ELF-1 (cell line): ENCODE results near the gene TMEM9B.
A peak's percentile ranks its signal among the peaks of the same experiment; 100 is the strongest.

ENCODE experiments used
- DNase-seq: peaks from one replicate; pipeline ENCODE4 v3.0.0-alpha.2; 2016; ENCODE audit warnings: low read depth, low spot score

Gene TMEM9B

DNA sequence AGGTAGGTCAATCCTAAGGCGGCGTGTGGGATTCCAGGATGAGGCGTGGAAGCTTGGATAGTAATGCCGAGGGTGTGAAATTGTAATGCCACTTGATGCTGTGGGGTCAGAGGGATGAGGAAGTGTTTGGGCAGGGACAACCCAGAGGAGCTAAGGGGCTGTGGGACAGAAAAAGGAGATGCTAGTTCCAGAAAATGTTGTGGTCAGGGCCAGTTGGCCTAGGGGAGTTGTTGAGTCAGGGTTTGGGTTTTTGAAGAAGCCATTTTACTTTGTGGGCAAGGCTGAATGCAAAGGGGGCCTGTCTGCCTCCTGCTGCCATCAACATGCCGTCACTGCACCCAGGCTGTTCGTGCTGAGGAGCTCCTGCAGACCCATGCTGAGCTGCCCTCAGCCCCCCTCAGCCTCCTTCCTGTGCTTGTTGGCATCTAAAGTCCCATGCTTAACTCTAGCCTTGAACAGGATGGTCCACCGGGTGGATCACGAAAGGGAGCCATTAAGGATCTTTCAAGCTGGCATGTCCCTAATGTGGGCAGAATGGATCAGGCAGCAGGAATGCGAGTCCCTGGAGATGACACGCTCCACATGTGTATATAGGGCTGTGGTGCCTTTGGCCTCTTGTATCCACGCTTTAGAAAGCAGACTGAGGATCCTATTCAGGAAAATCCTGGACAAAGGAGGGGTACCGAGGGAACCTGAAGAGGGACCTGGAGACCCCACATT lies 33.6 kb downstream of the TMEM9B start:
- no peak for DNase-seq

DNA sequence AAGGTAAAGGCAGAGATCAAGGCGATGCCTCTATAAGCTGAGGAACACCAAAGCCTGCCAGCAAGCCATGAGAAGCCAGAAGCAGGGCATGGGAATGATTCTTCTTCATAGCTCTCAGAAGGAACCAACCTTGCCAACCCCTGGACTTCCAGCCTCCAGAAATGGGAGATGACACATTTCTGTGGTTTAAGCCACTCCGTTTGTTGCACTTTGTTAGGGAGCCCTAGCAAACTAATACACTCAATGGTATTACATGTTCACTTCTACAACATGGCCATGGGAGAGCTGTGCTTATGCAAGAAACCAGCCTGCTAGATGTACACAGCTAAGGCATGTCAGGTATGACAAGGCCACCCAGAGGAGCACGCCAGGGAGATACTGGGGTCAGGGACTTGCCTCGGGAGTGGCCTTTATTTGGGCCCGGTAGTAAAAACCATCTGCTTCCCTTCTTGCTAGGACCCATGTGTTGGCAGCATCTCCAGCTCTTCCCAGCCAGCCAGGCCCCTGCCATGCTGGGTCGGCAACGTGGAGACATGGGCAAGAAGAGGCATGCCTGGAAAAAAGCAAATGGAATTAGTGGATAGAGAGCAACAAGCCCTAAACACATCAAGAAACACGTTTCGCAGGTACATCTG lies 35.1 kb downstream of the TMEM9B start:
- no peak for DNase-seq

DNA sequence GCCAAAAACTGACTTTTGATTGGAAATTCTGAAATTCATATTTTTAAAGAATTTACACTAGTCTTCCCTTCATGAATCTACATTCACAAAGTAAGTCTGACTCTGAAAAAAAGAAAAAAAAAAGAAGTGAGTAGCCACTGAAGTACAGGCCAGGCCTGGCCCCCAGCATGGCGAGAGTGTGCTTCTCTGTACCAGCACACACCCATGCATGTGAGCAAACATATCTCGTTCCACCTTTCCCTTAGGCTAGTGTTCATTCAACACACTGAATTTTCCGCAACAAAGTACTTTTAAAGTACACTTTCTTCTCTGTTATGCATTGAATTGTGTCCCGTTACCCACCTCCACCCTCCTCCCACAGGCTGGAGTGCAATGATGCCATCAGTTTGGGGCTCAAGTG lies 36.0 kb downstream of the TMEM9B start:
- no peak for DNase-seq

DNA sequence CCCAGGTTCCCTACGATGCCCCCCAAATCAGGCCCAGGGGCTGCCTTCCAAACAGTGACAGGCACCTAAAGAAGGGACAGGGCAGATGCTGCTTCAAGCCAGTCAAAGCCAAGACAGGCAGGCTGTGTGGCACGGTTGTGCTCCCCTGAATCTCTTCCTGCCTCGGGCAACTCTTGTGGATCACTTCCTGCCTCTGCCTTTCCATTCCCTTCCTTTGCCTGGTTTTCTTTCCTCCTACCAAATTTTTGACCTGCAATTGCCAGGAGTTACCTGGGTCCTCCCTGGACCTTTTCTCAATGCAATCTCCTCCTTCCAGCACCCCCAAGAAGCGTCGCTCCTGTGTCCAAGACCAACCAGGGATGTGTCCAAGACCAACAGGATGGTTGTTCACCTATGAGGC lies 37.0 kb downstream of the TMEM9B start:
- no peak for DNase-seq

DNA sequence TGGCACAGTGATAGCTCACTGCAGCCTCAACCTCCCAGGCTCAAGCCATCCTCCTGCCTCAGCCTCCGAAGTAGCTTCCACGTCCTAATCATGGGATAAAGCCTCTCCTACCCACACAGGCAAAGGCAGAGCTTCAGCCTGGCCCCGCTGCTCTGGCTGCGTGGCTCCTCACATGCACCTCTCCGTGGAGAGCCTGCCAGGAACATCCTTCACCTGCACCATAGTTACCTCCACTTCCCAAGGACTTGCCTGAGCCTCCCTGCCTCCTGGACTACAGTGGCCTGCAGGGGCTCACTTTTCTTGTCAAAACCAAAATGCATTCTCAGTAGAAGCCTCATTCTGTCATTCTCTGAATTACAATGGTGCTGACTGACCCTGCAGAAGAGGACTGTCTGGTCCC lies 38.0 kb downstream of the TMEM9B start:
- no peak for DNase-seq

DNA sequence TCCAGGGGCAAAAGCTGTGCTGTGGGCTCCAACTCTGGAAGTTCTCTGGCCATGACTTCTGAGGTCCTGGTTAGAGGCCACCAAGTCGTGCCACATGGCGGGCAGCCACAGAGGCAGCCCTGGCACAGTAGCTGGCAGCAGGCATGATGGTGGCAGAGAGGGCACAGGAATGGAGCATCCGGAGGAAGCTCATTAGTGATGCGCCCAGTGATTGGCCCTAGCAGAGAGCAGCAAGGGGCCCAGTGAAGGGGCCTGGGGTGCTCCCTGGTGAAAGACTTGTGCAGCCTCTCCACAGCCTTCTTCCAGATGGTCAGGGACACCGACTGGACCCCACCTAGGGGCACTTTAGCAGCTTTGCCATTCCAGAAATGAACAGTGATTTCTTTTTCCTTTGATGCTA lies 38.5 kb downstream of the TMEM9B start:
- no peak for DNase-seq

DNA sequence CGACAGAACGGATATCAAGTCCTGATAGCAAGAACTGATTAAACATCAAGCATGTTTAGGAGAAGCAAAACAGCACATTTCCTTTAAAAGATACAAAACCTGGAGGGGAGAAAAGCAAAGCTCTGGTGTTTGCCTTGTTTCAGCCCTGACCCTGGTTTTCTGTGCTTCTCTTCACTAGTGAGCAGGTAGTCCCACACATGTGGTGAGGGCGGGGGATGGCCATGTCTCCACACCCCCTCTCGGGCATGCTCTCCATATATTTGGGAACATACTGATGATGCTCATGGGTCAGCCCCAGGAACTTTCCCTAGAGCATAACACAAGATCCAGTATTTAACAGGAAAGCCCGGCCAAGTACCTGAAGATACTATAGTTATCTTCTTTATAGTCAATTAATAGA lies 41.6 kb downstream of the TMEM9B start:
- no peak for DNase-seq

DNA sequence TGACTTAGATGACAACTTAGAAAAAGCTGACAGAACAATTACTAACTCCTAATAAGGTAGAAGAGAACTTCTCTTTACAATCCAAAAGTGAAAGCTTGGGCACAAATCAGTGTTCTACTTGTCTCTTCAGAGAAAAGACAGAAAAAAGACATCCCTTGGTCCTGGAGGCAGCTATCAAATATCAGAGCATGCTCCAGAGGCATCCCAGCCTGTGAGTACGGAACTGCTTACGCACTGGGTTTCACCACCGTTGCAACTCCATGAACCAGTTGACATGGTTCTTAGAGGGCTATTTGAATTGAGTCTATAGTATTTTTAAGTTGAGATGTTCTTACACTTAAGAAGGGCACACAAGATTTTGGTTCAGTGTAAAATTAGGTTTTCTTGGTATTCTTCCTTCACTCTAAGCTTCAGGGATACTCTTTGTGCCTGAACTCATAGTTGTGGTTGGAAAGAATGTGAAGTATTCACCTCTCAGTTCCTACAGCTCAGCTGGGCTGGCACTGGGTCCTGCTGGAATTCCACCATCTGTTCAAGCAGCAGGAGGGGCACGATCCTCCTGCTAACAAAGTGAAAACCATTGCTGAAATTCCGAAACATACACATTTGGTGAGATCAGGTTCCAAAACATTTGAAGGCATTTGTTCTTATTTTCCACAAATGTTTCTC lies 47.0 kb downstream of the TMEM9B start:
- peak; percentile 60 for DNase-seq

DNA sequence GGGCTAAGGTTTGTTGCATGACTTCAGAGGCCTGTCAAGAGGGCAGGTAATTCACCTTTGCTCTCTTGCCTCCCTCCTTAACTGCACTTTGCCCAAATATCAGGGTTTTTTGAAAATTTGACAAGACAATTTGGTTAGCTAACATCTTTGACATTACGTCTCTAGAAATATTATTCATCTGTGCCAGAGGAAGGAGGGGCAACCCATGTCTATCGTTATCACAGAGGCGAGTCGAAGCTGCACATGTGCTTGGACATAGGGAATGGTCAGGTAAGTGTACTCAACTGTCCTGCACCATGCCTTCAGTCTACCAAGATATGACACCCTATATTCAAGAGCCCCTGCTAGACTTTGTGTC lies 49.6 kb downstream of the TMEM9B start:
- DNase-seq: no peak

DNA sequence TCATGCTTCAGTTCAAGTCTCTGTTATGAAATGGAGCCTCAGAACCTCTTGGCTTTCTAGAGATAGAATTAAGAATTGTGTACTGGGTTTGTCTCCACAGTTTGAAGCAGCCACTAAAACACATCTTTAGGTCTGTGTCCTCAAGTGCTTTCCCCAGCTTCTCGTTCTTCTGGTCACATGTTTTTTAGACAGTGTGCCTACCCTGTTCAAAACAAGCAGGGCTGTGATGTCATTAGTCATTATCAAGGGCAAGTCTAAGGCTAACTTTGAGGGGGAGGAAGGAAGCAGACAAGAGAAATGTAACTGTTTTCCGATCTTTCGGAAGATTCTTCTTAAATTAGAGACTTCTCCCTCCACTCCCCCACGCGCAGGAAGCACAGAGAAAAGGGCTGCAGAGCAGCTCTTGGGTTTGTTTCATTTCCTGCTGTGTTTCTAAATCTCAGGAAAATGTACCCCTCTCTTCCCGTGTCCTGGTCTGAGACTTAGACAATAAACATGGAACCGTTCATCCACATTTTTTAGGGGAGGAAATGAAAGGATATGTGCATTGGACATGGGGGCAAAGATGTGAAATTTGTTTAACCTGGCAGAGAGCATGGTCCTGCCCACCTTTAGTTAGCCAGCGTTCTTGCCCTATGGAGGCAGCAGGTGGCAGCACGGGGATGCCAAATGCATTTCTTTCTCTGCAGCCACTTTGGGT lies 50.1 kb downstream of the TMEM9B start:
- DNase-seq: peak; percentile 52

DNA sequence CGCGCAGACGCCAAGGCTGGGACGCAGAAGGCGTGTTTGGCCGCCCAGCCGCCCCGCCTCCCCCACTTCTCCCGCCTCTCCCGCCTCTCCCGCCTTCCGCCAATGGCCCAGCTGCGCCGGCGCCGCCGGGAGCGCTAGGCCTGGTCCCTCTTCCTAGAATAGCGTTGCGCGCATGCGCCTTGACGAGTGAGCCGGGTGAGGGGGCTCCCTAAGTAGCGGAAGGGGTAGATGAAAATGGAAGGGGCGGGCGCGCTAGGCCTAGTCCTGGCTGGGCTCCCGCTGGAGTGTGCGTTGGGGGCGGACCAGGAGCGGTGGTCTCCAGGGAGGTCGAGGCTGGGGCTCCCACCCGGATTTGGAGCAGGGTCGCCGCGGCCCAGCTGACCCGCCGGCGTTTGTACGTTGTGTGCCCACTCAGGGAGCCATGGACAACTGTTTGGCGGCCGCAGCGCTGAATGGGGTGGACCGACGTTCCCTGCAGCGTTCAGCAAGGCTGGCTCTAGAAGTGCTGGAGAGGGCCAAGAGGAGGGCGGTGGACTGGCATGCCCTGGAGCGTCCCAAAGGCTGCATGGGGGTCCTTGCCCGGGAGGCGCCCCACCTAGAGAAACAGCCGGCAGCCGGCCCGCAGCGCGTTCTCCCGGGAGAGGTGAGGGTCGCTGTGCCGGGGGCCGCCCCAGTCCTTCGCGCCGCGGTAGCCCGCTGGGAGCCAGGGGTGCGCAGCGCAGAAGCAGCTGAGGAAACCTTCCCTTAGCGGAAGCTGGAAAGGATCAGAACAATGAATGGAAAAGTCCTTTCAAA lies 53.0 kb downstream of the TMEM9B start, which contains the start of gene AKIP1:
Gene AKIP1 (plus strand): TSS at position 161 of the 795 bp plus-strand sequence. CDS start 261 bp downstream, at position 422.
- DNase-seq: peak; percentile 97

DNA sequence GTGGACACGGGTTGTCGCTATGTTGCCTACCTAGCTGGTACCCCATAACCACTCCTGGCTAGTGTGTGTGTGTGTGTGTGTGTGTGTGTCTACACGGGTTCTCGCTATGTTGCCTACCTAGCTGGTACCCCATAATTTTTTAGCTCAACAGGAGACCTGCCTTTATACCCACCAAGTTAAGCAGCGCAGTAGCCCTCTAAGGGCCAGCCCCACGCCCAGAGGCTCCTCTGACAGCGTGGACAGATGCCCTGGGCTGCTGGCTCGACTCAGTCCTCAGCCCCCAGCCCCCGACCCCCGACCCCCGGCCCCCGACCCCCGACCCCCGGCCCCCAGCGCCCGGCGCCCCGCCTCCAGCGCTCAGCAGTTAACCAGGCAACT lies 53.6 kb downstream of the TMEM9B start:
- DNase-seq: no peak

DNA sequence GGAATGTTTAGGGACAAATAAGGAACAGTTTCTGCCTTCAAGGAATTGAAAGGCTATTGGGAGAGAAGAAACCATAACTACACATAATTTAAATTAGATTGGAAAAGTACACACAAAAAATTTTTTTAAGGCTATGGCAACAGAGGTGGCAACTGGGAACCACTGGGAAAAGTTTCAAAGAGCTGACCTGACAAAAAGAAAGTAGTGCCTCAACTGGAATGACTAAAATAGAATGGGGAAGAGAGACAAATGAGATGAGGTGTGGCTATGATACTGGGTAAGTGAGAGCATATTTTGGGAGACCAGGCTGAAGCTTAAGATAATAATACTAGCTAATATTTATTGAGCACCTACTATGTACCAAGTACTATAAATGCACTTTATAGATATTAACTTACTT lies 56.1 kb downstream of the TMEM9B start:
- DNase-seq: no peak

DNA sequence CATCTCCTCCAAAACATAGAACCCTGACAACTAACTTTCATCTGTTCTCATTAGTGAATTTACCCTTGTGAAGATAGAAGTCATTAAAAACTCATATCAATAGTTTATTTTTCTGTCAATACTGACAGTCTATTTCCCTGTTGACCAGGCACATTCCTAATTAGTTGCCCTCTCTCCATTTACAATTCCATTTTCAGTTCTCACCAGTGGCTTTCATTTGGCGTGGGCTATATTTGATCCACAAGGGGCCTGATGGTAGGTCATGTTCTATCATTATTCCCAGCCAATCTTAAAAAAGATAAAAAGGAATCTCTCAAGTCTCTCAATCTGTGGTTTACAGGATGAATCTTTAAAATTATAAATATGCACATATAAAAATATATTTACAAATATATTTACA lies 57.1 kb downstream of the TMEM9B start:
- DNase-seq: no peak

DNA sequence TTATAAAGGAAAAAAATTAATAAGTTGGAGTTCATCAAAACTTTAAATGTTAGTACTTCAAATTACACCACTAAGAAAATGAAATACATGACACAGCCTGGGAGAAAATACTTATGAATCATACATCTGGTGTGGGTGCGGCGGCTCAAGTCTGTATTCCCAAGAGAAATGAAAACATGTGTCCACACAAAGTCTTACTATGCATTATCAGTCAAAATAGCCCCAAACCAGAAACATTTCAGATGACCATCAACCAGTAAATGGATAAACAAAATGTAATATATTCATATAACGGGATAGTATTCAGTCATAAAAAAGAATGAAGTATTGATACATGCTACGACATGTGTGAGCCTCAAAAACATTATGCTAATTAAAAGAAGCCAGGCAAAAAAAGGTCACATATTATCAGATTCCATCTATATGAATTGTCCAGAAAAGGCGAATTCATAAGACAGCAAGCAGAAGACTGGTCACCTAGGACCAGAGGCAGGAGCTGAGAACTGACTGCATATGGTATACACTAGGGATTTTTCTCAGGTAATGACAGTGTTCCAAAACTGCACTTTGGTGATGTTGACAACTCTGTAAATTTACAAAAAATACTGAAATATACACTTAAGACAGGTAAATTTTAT lies 58.6 kb downstream of the TMEM9B start:
- DNase-seq: no peak

DNA sequence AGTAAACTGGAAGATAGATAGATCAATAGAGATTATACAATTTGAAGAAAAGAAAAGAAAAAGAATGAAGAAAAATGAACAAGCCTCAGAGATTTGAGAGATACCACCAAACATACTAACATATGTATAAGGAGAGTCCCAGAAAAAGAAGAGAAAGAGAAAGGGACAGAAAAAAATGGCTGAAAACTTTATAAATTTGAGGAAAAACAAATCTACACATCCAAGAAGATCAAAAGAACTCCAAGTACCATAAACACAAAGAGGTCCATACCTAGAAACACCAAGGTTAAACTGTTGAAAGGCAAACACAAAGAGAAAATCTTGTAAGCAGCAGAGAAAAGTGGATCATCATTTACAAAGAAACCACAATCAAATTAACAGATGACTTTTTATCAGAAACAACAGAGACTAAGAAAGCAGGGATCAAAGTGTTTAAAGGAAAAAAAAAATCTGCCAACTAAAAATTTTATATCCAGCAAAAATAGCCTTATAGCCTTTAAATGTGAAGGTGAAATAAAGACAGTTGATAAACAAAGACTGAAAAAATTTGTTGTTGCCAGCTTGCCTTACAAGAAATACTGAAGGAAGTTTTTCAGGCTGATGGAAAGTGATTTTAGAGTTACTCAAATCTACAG lies 65.0 kb downstream of the TMEM9B start:
- no peak for DNase-seq
